HCT116 (cell line): ENCODE data around the gene ADRM1.

ENCODE experiments used
- CTCF ChIP-seq, 3 experiments: fragments of 200-600 bp in 1 of 3; sonication (generic) in 1 of 3; IDR thresholded peaks in 2 of 3; conservative IDR thresholded peaks in 1 of 3; 2 replicates each; pipeline ENCODE4 v1.5.1; 2012 to 2017; ENCODE audit warnings: low read depth in 2 of 3, low read length in 2 of 3, antibody characterized with exemption in 1 of 3, borderline replicate concordance in 1 of 3, control low read depth in 1 of 3, mild to moderate bottlenecking in 1 of 3, mixed read lengths in 1 of 3, mixed run types in 1 of 3, moderate library complexity in 1 of 3; ENCODE audit not compliant: insufficient read depth in 1 of 3
- ELF1 ChIP-seq: IDR thresholded peaks from 2 replicates; pipeline ENCODE4 v1.6.1; 2012; ENCODE audit warnings: low read depth, borderline replicate concordance
- EZH2 ChIP-seq: fragments of 200-600 bp; sonication (generic); IDR thresholded peaks from 2 replicates; pipeline ENCODE4 v1.6.1; 2017; ENCODE audit warnings: antibody characterized with exemption, mixed run types
- MAX ChIP-seq: IDR thresholded peaks from 2 replicates; pipeline ENCODE4 v1.6.1; 2012
- POLR2A ChIP-seq: IDR thresholded peaks from 2 replicates; pipeline ENCODE4 v1.7.0; 2011; ENCODE audit warnings: borderline replicate concordance; ENCODE audit not compliant: insufficient read depth, insufficient read length; ENCODE audit errors: extremely low read depth
- REST ChIP-seq: IDR thresholded peaks from 2 replicates; pipeline ENCODE4 v1.6.1; 2012; ENCODE audit warnings: low read depth
- SP1 ChIP-seq: IDR thresholded peaks from 2 replicates; pipeline ENCODE4 v1.6.1; 2012; ENCODE audit warnings: low read depth
- ZFX ChIP-seq: fragments of 450-650 bp; IDR thresholded peaks from 2 replicates; pipeline ENCODE4 v1.6.1; 2017
- ZNF274 ChIP-seq: fragments of 200-500 bp; sonication (Bioruptor generic); IDR thresholded peaks from 2 replicates; pipeline ENCODE4 v1.6.1; 2014; ENCODE audit warnings: mild to moderate bottlenecking, low read depth, low read length, inconsistent platforms

- TF ChIP-seq CTCF (IDR thresholded peaks at IDR 0.05 in 2 of 3, conservative IDR thresholded peaks at IDR 0.05 in 1 of 3; ENCODE audit: borderline replicate concordance in 1 of 3, insufficient read depth in 1 of 3, low read depth in 2 of 3, low read length in 2 of 3): no peak
- TF ChIP-seq ELF1: no peak
- TF ChIP-seq EZH2: no peak
- TF ChIP-seq ZNF274: no peak
- TF ChIP-seq SP1: no peak
- no peak for TF ChIP-seq ZFX
- no peak for TF ChIP-seq MAX
- TF ChIP-seq POLR2A: no peak
- TF ChIP-seq REST: no peak
Measured at GRCh38 chr20:62300319-62300718, 2.5 kb upstream of the ADRM1 start.
